ENCODE data around the gene ALCAM.

- TF ChIP-seq CTCF (IDR thresholded peaks at IDR 0.05) (no peak), POLR2A (IDR thresholded peaks at IDR 0.05) (no peak)
Measured at GRCh38 chr3:105582015-105582414, 215.3 kb downstream of the ALCAM start.

All from Peyer's patch (tissue), 4 donors.